Stomach (tissue), 4 donors: ENCODE measurements around the gene GTPBP4.
A peak's percentile ranks its signal among the peaks of the same experiment; 100 is the strongest.

Experiments used
- EP300 ChIP-seq: sonication (generic); formaldehyde crosslinking; IDR thresholded peaks from one replicate; pipeline ENCODE4 v1.6.1; 2017; ENCODE audit warnings: antibody characterized with exemption
- POLR2A ChIP-seq, 4 donors: fragments of 450-650 bp; IDR thresholded peaks; one replicate each; pipeline ENCODE4 v1.6.1; 2016; ENCODE audit warnings: antibody characterized with exemption in 4 of 4, control low read depth in 2 of 4, mild to moderate bottlenecking in 1 of 4, moderate library complexity in 1 of 4
- POLR2AphosphoS5 ChIP-seq, 3 donors: sonication (generic); formaldehyde crosslinking; IDR thresholded peaks; one replicate each; pipeline ENCODE4 v1.6.1; 2016; ENCODE audit warnings: antibody characterized with exemption in 3 of 3
- TF ChIP-seq, protein P1 (sequence below), 7 experiments: fragments of 450-650 bp in 4 of 7; fragments of 200-600 bp in 3 of 7; sonication (generic) in 3 of 7; IDR thresholded peaks; one replicate each; pipeline ENCODE4 v1.5.1; 2016 to 2019; ENCODE audit warnings: antibody characterized with exemption in 7 of 7, control low read depth in 2 of 7, mild to moderate bottlenecking in 1 of 7

DNA sequence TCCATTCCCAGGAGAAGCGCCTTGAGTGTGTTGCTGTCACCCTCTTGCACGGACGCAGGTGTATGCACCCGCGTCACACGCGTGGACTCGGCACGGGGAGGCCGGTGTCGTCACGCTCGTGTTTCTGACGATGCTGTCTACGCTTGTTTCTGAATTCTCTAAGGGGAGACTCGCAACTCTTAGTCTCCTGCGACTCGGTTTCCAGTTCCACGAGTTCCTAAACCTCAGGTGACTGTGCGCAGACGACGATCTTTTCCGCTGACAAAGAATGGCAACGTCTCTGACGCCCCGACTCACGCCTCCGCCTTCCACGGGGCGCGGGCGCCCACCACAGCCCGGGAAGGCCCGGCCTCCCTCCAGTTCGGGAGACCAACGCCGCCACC lies 60.1 kb downstream of the GTPBP4 start:
- TF ChIP-seq, protein P1, sequence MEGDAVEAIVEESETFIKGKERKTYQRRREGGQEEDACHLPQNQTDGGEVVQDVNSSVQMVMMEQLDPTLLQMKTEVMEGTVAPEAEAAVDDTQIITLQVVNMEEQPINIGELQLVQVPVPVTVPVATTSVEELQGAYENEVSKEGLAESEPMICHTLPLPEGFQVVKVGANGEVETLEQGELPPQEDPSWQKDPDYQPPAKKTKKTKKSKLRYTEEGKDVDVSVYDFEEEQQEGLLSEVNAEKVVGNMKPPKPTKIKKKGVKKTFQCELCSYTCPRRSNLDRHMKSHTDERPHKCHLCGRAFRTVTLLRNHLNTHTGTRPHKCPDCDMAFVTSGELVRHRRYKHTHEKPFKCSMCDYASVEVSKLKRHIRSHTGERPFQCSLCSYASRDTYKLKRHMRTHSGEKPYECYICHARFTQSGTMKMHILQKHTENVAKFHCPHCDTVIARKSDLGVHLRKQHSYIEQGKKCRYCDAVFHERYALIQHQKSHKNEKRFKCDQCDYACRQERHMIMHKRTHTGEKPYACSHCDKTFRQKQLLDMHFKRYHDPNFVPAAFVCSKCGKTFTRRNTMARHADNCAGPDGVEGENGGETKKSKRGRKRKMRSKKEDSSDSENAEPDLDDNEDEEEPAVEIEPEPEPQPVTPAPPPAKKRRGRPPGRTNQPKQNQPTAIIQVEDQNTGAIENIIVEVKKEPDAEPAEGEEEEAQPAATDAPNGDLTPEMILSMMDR (IDR thresholded peaks at IDR 0.05): no peak
- TF ChIP-seq POLR2A (IDR thresholded peaks at IDR 0.05) (no peak), EP300 (no peak), POLR2AphosphoS5 (IDR thresholded peaks at IDR 0.05) (peak in 1 of 3 donors; percentile 71)
